Measurements from ENCODE around the gene VCL. TPM values are rescaled to one million over a fixed set of nuclear protein-coding genes. Genes with fewer than 3 reads are reported as not detected.

Gene VCL
- total and polyA plus RNA-seq, 2 of the 8 experiments (the other 6 are each of a cell fraction or from before 2014, with no cell fraction given), result 119 to 377 TPM

DNA sequence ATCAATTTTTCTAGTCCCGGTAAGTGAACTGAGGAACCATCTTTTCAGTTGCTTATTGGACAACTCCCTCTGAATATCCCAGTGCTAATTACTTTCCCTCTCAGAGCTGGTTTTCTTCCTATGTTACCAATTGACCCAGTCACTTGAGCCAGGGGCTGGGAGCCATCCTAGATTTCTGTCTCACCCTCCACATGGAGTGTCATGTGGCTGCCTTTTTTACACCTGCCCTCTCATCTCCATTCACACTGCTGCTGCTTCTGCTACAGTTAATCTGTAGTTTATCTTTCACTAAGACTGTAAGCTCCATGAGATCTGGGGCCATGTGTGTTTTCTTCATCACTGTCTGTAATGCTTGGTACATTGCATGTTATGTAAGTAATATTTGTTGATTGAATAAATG is 35.8 kb downstream of the VCL start (continued):
- TF ChIP-seq, protein P1, sequence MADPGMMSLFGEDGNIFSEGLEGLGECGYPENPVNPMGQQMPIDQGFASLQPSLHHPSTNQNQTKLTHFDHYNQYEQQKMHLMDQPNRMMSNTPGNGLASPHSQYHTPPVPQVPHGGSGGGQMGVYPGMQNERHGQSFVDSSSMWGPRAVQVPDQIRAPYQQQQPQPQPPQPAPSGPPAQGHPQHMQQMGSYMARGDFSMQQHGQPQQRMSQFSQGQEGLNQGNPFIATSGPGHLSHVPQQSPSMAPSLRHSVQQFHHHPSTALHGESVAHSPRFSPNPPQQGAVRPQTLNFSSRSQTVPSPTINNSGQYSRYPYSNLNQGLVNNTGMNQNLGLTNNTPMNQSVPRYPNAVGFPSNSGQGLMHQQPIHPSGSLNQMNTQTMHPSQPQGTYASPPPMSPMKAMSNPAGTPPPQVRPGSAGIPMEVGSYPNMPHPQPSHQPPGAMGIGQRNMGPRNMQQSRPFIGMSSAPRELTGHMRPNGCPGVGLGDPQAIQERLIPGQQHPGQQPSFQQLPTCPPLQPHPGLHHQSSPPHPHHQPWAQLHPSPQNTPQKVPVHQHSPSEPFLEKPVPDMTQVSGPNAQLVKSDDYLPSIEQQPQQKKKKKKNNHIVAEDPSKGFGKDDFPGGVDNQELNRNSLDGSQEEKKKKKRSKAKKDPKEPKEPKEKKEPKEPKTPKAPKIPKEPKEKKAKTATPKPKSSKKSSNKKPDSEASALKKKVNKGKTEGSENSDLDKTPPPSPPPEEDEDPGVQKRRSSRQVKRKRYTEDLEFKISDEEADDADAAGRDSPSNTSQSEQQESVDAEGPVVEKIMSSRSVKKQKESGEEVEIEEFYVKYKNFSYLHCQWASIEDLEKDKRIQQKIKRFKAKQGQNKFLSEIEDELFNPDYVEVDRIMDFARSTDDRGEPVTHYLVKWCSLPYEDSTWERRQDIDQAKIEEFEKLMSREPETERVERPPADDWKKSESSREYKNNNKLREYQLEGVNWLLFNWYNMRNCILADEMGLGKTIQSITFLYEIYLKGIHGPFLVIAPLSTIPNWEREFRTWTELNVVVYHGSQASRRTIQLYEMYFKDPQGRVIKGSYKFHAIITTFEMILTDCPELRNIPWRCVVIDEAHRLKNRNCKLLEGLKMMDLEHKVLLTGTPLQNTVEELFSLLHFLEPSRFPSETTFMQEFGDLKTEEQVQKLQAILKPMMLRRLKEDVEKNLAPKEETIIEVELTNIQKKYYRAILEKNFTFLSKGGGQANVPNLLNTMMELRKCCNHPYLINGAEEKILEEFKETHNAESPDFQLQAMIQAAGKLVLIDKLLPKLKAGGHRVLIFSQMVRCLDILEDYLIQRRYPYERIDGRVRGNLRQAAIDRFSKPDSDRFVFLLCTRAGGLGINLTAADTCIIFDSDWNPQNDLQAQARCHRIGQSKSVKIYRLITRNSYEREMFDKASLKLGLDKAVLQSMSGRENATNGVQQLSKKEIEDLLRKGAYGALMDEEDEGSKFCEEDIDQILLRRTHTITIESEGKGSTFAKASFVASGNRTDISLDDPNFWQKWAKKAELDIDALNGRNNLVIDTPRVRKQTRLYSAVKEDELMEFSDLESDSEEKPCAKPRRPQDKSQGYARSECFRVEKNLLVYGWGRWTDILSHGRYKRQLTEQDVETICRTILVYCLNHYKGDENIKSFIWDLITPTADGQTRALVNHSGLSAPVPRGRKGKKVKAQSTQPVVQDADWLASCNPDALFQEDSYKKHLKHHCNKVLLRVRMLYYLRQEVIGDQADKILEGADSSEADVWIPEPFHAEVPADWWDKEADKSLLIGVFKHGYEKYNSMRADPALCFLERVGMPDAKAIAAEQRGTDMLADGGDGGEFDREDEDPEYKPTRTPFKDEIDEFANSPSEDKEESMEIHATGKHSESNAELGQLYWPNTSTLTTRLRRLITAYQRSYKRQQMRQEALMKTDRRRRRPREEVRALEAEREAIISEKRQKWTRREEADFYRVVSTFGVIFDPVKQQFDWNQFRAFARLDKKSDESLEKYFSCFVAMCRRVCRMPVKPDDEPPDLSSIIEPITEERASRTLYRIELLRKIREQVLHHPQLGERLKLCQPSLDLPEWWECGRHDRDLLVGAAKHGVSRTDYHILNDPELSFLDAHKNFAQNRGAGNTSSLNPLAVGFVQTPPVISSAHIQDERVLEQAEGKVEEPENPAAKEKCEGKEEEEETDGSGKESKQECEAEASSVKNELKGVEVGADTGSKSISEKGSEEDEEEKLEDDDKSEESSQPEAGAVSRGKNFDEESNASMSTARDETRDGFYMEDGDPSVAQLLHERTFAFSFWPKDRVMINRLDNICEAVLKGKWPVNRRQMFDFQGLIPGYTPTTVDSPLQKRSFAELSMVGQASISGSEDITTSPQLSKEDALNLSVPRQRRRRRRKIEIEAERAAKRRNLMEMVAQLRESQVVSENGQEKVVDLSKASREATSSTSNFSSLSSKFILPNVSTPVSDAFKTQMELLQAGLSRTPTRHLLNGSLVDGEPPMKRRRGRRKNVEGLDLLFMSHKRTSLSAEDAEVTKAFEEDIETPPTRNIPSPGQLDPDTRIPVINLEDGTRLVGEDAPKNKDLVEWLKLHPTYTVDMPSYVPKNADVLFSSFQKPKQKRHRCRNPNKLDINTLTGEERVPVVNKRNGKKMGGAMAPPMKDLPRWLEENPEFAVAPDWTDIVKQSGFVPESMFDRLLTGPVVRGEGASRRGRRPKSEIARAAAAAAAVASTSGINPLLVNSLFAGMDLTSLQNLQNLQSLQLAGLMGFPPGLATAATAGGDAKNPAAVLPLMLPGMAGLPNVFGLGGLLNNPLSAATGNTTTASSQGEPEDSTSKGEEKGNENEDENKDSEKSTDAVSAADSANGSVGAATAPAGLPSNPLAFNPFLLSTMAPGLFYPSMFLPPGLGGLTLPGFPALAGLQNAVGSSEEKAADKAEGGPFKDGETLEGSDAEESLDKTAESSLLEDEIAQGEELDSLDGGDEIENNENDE (IDR thresholded peaks at IDR 0.05; ENCODE audit: insufficient replicate concordance, low read length), result no peak
- TF ChIP-seq, protein P2, sequence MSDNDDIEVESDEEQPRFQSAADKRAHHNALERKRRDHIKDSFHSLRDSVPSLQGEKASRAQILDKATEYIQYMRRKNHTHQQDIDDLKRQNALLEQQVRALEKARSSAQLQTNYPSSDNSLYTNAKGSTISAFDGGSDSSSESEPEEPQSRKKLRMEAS (IDR thresholded peaks at IDR 0.05), result no peak
- TF ChIP-seq RFX5 (IDR thresholded peaks at IDR 0.05; ENCODE audit: borderline replicate concordance, low read depth, low read length) (no peak), CHD1 (IDR thresholded peaks at IDR 0.05; ENCODE audit: low read depth, low read length) (no peak)

Data from H1 (cell line).